Superior temporal gyrus (tissue), 1 donor: ENCODE results near the gene ZNF385B.

Source experiments
- DNase-seq: peaks from one replicate; pipeline ENCODE4 v3.0.0-alpha.2; 2016; ENCODE audit errors: extremely low spot score

Gene ZNF385B

DNA sequence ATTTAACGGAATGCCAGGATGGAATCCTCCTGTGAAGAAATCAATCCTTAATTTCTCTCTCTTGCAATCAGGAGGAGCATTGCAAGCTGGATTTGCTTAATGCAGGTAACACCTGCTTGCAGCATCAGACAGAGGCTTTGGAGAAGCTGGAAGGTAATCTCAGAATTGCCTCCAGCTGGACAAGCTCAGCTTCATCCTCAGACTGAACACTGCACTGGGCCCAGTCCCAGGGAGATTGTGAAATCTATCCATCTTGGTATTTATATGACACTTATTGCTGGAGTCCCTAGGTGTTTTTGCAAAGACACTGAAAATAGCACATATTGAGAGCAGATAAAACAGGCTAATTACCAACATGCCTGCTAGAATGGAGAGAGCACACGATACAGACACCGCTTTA lies 417.4 kb downstream of the ZNF385B start:
- DNase-seq = no peak

DNA sequence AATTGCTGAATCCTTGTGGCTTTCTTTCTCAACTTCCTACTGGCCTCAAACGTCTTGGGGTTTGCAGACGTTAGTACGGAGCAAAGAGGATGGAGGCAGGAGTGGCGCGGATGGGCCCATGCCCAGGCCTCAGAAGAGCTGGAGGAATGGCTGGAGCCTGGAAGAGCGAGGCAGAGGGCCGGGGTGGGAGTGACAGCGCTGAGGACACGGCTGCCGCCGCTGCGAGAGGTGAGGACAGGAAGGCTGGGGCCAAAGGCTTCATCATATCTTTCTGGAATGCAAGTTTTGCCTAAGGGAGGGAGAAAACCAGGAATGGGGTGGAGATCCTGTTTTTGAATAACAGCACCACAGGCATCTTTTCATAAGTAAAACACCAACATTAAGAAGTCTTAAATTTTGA lies 418.2 kb downstream of the ZNF385B start:
- DNase-seq = no peak

- no peak for DNase-seq
Observed at GRCh38 chr2:179442206-179442605, 419.2 kb downstream of the ZNF385B start.

GRCh38 chr2:179441551-179441950 lies 419.9 kb downstream of the ZNF385B start:
- DNase-seq = no peak

- DNase-seq = peak; percentile 81
Observed at GRCh38 chr2:179440642-179441251, 420.7 kb downstream of the ZNF385B start.

GRCh38 chr2:179438654-179439053 lies 422.8 kb downstream of the ZNF385B start:
- DNase-seq = no peak

- DNase-seq = no peak
Observed at GRCh38 chr2:179437430-179437829, 424.0 kb downstream of the ZNF385B start.

GRCh38 chr2:179435566-179435965 lies 425.8 kb downstream of the ZNF385B start:
- DNase-seq = no peak

GRCh38 chr2:179435000-179435399 lies 426.4 kb downstream of the ZNF385B start:
- no peak for DNase-seq

DNA sequence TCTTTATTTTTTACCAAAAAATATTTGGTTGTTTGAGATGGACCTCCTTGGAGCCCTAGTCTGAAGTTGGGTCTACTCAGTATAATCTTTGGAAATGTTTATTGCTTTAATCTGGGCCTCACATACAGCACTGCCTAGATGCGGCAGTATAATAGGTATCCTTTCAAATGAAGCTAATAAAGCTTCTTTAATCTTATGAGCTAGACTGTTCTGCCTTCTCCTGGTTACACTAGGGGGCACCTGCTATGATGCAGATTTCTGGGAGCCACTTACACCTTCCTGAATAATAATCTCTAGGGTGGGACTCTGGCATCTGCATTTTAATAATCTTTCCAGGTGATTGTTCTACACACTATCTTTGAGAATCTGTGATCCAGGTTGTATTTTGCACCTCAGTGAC lies 427.1 kb downstream of the ZNF385B start:
- DNase-seq = no peak

GRCh38 chr2:179432751-179433150 lies 428.7 kb downstream of the ZNF385B start:
- no peak for DNase-seq

GRCh38 chr2:179429597-179429996 lies 431.8 kb downstream of the ZNF385B start:
- DNase-seq = no peak

DNA sequence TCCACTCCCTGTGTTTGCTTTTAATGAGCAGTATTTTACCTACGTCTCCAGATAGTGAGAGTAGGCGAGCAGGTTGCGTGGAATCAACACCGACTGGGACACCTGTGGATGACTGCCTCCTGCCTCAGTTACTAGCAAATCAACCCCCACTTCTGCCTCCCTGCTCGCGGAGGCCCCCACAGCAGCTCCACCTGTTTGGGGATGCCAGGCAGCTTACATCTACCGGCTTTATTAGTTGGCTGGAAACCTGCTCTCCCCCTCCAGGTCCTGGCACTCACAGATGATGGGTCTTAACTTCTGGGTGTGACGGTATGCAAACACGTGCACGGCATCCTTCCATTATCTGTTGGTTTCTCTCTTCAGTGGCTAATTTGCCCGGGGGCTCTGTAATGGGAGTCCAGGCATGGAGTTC lies 432.3 kb downstream of the ZNF385B start:
- DNase-seq = no peak

DNA sequence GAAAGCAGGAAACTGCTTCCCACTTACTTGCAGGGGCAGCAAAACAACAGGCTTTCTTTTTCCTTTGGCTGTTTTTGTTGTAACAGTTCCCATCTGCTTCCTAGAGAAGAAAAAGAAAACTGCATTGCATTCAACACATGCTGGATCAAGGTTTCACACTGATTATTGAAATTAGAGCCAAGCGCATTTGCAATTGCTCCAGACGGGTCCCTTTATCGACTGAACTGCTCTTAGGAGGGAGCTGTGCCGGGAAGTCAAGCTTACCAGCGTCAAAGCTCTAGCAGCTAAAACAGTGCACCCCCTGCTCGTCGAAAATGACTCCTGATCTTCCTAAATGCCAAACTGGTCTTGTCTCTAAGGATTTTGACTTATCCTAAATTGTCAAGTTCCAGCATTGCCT lies 432.8 kb downstream of the ZNF385B start:
- DNase-seq = no peak

DNA sequence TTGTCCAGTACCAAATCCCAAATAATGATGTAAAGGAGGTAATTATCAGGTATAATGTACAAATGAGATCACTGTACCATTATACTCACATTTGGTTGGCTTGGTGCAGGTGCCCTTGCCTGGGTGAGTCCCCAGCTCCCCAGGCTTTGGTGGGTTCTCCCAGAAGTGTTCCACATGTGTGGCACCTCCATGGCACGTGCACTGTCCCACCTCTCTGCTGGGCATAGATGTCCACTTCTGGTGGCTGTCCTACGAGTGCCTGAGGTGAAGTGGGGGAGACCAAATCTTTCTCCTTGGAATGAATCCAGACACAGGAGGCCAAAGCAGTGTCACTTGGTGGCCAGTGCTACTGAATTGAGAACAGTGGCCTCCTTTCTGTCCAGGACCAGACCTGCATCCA lies 434.3 kb downstream of the ZNF385B start:
- DNase-seq = no peak

GRCh38 chr2:179424571-179424970 lies 436.8 kb downstream of the ZNF385B start:
- no peak for DNase-seq

GRCh38 chr2:179422037-179422643 lies 439.3 kb downstream of the ZNF385B start:
- DNase-seq = peak; percentile 86

DNA sequence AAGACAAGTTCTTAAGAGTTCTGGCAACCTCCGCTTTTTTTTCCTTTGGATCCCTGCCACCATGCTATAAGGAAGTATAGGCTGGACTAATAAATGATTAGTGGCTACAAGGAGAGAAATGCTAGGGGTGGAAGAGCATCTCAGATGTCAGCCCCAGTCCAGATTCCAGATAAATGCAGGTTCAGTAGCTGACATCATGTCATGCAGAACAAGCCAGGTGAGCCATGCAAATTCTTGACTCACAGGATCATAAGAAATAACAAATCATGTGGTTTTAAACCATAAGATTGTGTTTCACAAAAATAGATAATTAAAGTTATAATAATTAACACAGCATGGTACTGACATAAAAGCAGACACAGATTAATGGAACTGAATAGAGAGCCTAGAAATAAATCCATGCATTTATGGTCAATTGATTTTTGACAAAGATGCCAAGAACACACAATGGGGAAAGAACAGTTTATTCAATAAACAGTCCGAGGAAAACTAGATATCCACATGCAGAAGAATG lies 443.9 kb downstream of the ZNF385B start:
- DNase-seq = no peak

GRCh38 chr2:179412112-179412511 lies 449.3 kb downstream of the ZNF385B start:
- DNase-seq = no peak

DNA sequence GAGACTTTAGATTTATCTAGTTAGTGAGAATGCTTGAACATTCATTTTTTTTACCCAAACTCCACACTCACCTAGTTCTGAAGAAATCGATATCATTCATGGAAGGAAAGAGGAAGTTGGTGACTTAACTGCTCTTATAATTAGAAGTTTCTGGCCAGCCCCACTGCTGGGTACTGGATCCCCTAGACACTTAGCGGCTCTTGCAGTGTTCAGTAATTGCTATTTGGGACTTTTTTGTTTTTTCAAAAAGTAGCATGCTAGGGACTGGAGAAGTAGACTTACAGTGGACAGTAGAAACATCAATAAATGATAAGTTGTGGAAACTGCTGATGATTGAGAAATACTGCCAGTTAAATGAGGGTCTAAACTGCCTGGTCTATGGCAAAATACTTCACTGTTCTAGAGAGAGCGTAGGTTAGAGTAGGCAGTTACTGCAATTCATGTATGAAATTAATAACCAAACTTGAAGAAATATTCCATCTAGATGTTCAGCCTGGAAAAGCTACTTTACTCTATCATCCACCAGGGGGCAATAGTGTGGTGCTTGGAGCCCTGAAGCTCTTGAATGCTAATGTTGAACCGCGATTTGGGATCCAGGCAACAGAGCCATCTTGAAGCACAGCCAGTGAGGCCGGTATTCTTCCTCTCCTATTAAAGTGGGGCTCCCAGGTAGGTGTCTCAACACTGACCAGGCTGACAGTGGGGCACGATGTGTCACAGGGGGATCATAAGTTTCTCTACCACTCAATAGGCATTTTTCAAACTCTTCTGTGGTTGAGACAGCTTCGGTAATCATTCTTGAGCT lies 450.7 kb downstream of the ZNF385B start:
- peak; percentile 86 for DNase-seq

DNA sequence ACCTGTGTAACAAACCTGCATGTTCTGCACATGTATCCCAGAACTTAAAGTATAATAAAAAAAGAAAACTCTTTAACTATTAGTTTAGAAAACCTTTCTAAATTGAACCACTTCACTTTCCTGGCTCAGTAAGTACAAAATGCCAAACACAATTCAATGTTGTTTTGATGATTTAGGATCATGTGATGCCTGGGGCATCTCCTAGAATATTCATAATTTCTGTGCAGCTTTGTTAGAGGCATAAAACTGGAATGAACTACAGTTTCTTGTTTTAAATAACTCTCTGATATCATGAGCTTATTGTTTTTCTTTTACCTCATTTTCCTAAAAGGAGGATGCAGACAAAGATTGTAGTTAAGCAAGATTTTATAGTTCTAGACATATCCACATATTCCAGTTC lies 457.8 kb downstream of the ZNF385B start:
- DNase-seq = no peak

DNA sequence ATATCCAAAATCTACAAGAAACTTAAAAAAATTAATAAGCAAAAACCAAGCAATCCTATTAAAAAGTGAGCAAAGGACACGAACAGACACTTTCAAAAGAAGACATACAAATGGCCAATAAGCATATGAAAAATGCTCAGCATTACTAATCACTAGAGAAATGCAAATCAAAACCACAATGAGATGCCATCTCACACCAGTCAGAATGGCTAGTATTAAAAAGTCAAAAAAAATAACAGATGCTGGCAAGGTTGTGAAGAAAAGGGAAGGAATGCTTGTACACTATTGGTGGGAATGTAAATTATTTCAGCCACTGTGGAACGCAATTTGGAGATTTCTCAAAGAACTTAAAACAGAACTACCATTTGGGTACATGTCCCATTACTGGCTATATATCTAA lies 467.9 kb downstream of the ZNF385B start:
- DNase-seq = no peak
